Measurements from ENCODE around the gene ZFYVE19. TPM values are rescaled to one million over a fixed set of nuclear protein-coding genes. Genes with fewer than 3 reads are reported as not detected.

Gene ZFYVE19
- total and polyA plus RNA-seq, 2 of the 13 experiments (the other 11 are each of a cell fraction or from before 2014, with no cell fraction given), result 23.3 to 44.0 TPM

DNA sequence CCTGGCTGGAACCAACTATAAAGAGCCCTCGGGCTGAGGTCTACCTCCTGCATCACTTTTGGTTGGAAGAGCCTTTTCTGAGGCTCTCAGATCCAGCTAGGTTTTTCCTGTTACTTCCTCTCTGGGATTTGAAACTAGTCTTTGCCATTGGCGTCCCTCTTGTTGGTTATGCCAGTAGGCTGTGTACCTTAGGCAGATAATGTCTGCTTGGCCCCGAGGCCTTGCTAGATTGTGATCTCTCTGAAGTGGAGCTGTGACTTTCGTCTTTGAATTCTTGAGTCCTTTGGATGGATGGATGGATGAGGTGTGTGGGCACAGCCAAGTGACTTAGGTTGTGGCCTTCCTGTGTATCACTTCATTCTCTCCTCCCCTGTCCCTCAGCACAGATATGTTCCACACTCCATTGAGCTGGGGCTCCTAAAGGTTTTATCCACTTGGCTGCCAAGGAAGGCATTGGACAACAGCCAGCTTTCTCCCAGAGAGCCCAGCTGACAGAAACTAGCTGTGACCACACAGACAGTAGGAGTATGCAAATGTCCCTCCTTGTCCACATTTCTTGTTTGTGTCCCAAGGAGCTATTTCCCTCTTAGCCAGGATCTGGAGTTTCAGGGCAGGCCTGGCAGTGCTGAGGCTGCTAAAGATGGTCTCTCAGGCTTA, 8.3 kb downstream of the ZFYVE19 start:
- FAIRE-seq (no peak), ATAC-seq (no peak), DNase-seq (ENCODE audit: low spot score) (no peak)
- no peaks in the 10 kb centered on the region for H3K4me1 ChIP-seq (ENCODE audit: insufficient read depth, low read length)
- H3K9ac ChIP-seq (ENCODE audit: insufficient read depth, low read depth, low read length), result no peak overlapping the region
- H3K9me3 ChIP-seq (ENCODE audit: low read length), result no peaks in the 10 kb centered on the region
- 92% methylated on average over 4 of the region's 4 CpGs for WGBS (ENCODE audit: low lambda C conversion rate)
- no peaks in the 10 kb centered on the region for H3K79me2 ChIP-seq (ENCODE audit: insufficient read depth, low read length)
- in situ Hi-C loops (cut with HindIII; ENCODE audit: extremely low pct_ligation_motif_present, low pct_unique_long_range_greater_than_20kb) (no loop called here), intact Hi-C loops (cut with micrococcal nuclease; ENCODE audit: unreplicated experiment) (no loop called here)
- CTCF ChIA-PET (ENCODE audit: low intra/inter-chr PET ratio, low total read pairs), result no interaction called here
- no peak overlapping the region for H3K4me3 ChIP-seq (replicated peaks in 1 of 3; ENCODE audit: insufficient read depth in 1 of 3, low read depth in 2 of 3, low read length in 3 of 3)
- BruUV-seq (replicated peaks), result no TSS peak
- H3K36me3 ChIP-seq (replicated peaks in 1 of 2; ENCODE audit: control insufficient read depth in 1 of 2, insufficient read depth in 2 of 2, low read length in 2 of 2), result peaks cover 8 to 11% of the 10 kb centered on the region in 2 experiments
- H2AFZ ChIP-seq (ENCODE audit: low read length), result no peak overlapping the region
- H3K27ac ChIP-seq (ENCODE audit: extremely low read length, insufficient read depth, low read length), result no peak overlapping the region
- H3K27me3 ChIP-seq (ENCODE audit: control insufficient read depth in 1 of 2, insufficient read depth in 2 of 2, low read length in 2 of 2), result no peaks in the 10 kb centered on the region
- POLR2A ChIA-PET, result interaction anchor here (0.5 kb wide), 1 partner anchor 61 kb away, joined by 4 read pairs; no protein-coding TSS in a partner anchor
- H4K20me1 ChIP-seq (ENCODE audit: insufficient read depth, low read length), result no peaks in the 10 kb centered on the region
- H3K4me2 ChIP-seq (ENCODE audit: low read depth, low read length), result no peak overlapping the region
- TF ChIP-seq NFYB (CRISPR knock-in tag; IDR thresholded peaks at IDR 0.05), result no peak
- no peak for TF ChIP-seq ZFP41 (CRISPR knock-in tag; IDR thresholded peaks at IDR 0.05; ENCODE audit: borderline replicate concordance)
- TF ChIP-seq, protein P1, sequence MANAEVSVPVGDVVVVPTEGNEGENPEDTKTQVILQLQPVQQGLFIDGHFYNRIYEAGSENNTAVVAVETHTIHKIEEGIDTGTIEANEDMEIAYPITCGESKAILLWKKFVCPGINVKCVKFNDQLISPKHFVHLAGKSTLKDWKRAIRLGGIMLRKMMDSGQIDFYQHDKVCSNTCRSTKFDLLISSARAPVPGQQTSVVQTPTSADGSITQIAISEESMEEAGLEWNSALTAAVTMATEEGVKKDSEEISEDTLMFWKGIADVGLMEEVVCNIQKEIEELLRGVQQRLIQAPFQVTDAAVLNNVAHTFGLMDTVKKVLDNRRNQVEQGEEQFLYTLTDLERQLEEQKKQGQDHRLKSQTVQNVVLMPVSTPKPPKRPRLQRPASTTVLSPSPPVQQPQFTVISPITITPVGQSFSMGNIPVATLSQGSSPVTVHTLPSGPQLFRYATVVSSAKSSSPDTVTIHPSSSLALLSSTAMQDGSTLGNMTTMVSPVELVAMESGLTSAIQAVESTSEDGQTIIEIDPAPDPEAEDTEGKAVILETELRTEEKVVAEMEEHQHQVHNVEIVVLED (CRISPR knock-in tag; IDR thresholded peaks at IDR 0.05; ENCODE audit: borderline replicate concordance), result no peak
- TF ChIP-seq MYC (CRISPR knock-in tag; IDR thresholded peaks at IDR 0.05; ENCODE audit: borderline replicate concordance), result no peak
- no peak for TF ChIP-seq ZNF607 (CRISPR knock-in tag; IDR thresholded peaks at IDR 0.05; ENCODE audit: borderline replicate concordance)
- TF ChIP-seq ZFP36L2 (CRISPR knock-in tag; IDR thresholded peaks at IDR 0.05), result no peak
- TF ChIP-seq POGZ (CRISPR knock-in tag; IDR thresholded peaks at IDR 0.05), result no peak
- TF ChIP-seq HOXA5 (CRISPR knock-in tag; IDR thresholded peaks at IDR 0.05), result no peak
- TF ChIP-seq, protein P2, sequence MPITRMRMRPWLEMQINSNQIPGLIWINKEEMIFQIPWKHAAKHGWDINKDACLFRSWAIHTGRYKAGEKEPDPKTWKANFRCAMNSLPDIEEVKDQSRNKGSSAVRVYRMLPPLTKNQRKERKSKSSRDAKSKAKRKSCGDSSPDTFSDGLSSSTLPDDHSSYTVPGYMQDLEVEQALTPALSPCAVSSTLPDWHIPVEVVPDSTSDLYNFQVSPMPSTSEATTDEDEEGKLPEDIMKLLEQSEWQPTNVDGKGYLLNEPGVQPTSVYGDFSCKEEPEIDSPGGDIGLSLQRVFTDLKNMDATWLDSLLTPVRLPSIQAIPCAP (CRISPR knock-in tag; IDR thresholded peaks at IDR 0.05; ENCODE audit: low read depth), result no peak
- TF ChIP-seq, protein P3, sequence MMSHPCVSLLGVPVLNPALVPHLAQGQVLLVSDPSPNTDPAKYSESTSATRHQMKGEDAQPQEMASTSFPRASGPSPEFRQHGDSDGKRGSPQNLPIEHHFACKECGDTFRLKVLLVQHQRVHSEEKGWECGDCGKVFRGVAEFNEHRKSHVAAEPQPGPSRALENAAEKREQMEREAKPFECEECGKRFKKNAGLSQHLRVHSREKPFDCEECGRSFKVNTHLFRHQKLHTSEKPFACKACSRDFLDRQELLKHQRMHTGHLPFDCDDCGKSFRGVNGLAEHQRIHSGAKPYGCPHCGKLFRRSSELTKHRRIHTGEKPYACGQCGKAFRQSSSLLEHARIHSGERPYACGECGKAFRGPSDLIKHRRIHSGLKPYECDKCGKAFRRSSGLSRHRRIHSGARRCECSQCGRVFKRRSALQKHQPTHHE (CRISPR knock-in tag; IDR thresholded peaks at IDR 0.05; ENCODE audit: borderline replicate concordance), result no peak
- TF ChIP-seq CREB1 (IDR thresholded peaks at IDR 0.05), result no peak
- no peak for TF ChIP-seq CREB1 (CRISPR knock-in tag; IDR thresholded peaks at IDR 0.05)
- TF ChIP-seq AGO1 (IDR thresholded peaks at IDR 0.05; ENCODE audit: low read depth, low read length, poor library complexity, severe bottlenecking), result no peak
- TF ChIP-seq, protein P4, sequence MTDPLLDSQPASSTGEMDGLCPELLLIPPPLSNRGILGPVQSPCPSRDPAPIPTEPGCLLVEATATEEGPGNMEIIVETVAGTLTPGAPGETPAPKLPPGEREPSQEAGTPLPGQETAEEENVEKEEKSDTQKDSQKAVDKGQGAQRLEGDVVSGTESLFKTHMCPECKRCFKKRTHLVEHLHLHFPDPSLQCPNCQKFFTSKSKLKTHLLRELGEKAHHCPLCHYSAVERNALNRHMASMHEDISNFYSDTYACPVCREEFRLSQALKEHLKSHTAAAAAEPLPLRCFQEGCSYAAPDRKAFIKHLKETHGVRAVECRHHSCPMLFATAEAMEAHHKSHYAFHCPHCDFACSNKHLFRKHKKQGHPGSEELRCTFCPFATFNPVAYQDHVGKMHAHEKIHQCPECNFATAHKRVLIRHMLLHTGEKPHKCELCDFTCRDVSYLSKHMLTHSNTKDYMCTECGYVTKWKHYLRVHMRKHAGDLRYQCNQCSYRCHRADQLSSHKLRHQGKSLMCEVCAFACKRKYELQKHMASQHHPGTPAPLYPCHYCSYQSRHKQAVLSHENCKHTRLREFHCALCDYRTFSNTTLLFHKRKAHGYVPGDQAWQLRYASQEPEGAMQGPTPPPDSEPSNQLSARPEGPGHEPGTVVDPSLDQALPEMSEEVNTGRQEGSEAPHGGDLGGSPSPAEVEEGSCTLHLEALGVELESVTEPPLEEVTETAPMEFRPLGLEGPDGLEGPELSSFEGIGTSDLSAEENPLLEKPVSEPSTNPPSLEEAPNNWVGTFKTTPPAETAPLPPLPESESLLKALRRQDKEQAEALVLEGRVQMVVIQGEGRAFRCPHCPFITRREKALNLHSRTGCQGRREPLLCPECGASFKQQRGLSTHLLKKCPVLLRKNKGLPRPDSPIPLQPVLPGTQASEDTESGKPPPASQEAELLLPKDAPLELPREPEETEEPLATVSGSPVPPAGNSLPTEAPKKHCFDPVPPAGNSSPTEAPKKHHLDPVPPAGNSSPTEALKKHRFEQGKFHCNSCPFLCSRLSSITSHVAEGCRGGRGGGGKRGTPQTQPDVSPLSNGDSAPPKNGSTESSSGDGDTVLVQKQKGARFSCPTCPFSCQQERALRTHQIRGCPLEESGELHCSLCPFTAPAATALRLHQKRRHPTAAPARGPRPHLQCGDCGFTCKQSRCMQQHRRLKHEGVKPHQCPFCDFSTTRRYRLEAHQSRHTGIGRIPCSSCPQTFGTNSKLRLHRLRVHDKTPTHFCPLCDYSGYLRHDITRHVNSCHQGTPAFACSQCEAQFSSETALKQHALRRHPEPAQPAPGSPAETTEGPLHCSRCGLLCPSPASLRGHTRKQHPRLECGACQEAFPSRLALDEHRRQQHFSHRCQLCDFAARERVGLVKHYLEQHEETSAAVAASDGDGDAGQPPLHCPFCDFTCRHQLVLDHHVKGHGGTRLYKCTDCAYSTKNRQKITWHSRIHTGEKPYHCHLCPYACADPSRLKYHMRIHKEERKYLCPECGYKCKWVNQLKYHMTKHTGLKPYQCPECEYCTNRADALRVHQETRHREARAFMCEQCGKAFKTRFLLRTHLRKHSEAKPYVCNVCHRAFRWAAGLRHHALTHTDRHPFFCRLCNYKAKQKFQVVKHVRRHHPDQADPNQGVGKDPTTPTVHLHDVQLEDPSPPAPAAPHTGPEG (CRISPR knock-in tag; IDR thresholded peaks at IDR 0.05), result no peak
- no peak for TF ChIP-seq ZNF24 (IDR thresholded peaks at IDR 0.05)

Data from HepG2 (cell line).